ENCODE results near the gene KL.

The KL gene

GRCh38 chr13:33025220-33025744 lies 9.1 kb downstream of the KL start:
- H3K4me1 ChIP-seq (ENCODE audit: insufficient read depth, low read length): no peaks in the 10 kb centered on the region
- H3K36me3 ChIP-seq (ENCODE audit: insufficient read depth, low read length): no peaks in the 10 kb centered on the region
- no peaks in the 10 kb centered on the region for H3K9me3 ChIP-seq (ENCODE audit: low read length)
- H3K27me3 ChIP-seq (ENCODE audit: control insufficient read depth in 1 of 2, insufficient read depth in 2 of 2, low read length in 2 of 2): no peaks in the 10 kb centered on the region
- no peak overlapping the region for H3K4me3 ChIP-seq (ENCODE audit: low read depth in 1 of 2, low read length in 2 of 2)
- no peak overlapping the region for H3K9ac ChIP-seq (ENCODE audit: low read length)
- no peak overlapping the region for H3K27ac ChIP-seq (ENCODE audit: low read depth, low read length)

GRCh38 chr13:33026489-33027152 lies 10.4 kb downstream of the KL start:
- no peaks in the 10 kb centered on the region for H3K9me3 ChIP-seq (ENCODE audit: low read length)
- no peaks in the 10 kb centered on the region for H3K4me1 ChIP-seq (ENCODE audit: insufficient read depth, low read length)
- no peak overlapping the region for H3K9ac ChIP-seq (ENCODE audit: low read length)
- no peak overlapping the region for H3K27ac ChIP-seq (ENCODE audit: low read depth, low read length)
- no peaks in the 10 kb centered on the region for H3K27me3 ChIP-seq (ENCODE audit: control insufficient read depth in 1 of 2, insufficient read depth in 2 of 2, low read length in 2 of 2)
- no peak overlapping the region for H3K4me3 ChIP-seq (ENCODE audit: low read depth in 1 of 2, low read length in 2 of 2)
- H3K36me3 ChIP-seq (ENCODE audit: insufficient read depth, low read length): no peaks in the 10 kb centered on the region

- Histone ChIP-seq H3K4me3 (ENCODE audit: low read depth in 1 of 2, low read length in 2 of 2) (no peak overlapping the region), H3K27ac (ENCODE audit: low read depth, low read length) (no peak overlapping the region), H3K9me3 (ENCODE audit: low read length) (no peaks in the 10 kb centered on the region), H3K4me1 (ENCODE audit: insufficient read depth, low read length) (no peaks in the 10 kb centered on the region), H3K27me3 (ENCODE audit: control insufficient read depth in 1 of 2, insufficient read depth in 2 of 2, low read length in 2 of 2) (no peaks in the 10 kb centered on the region), H3K36me3 (ENCODE audit: insufficient read depth, low read length) (no peaks in the 10 kb centered on the region), H3K9ac (ENCODE audit: low read length) (no peak overlapping the region)
Observed at GRCh38 chr13:33028620-33029019, 12.4 kb downstream of the KL start.

- Histone ChIP-seq H3K4me3 (ENCODE audit: low read depth in 1 of 2, low read length in 2 of 2) (no peak overlapping the region), H3K9me3 (ENCODE audit: low read length) (no peaks in the 10 kb centered on the region), H3K9ac (ENCODE audit: low read length) (no peak overlapping the region), H3K36me3 (ENCODE audit: insufficient read depth, low read length) (no peaks in the 10 kb centered on the region), H3K4me1 (ENCODE audit: insufficient read depth, low read length) (no peaks in the 10 kb centered on the region), H3K27ac (ENCODE audit: low read depth, low read length) (no peak overlapping the region), H3K27me3 (ENCODE audit: control insufficient read depth in 1 of 2, insufficient read depth in 2 of 2, low read length in 2 of 2) (no peaks in the 10 kb centered on the region)
Observed at GRCh38 chr13:33031277-33031676, 15.1 kb downstream of the KL start.

- Histone ChIP-seq H3K27ac (ENCODE audit: low read depth, low read length) (no peak overlapping the region), H3K4me1 (ENCODE audit: insufficient read depth, low read length) (no peaks in the 10 kb centered on the region), H3K9ac (ENCODE audit: low read length) (no peak overlapping the region), H3K27me3 (ENCODE audit: control insufficient read depth in 1 of 2, insufficient read depth in 2 of 2, low read length in 2 of 2) (no peaks in the 10 kb centered on the region), H3K4me3 (ENCODE audit: low read depth in 1 of 2, low read length in 2 of 2) (no peak overlapping the region), H3K9me3 (ENCODE audit: low read length) (no peaks in the 10 kb centered on the region), H3K36me3 (ENCODE audit: insufficient read depth, low read length) (no peaks in the 10 kb centered on the region)
Observed at GRCh38 chr13:33032037-33032625, 15.9 kb downstream of the KL start.

GRCh38 chr13:33033051-33033812 lies 17.0 kb downstream of the KL start:
- no peaks in the 10 kb centered on the region for H3K4me1 ChIP-seq (ENCODE audit: insufficient read depth, low read length)
- no peaks in the 10 kb centered on the region for H3K9me3 ChIP-seq (ENCODE audit: low read length)
- H3K4me3 ChIP-seq (ENCODE audit: low read depth in 1 of 2, low read length in 2 of 2): no peak overlapping the region
- H3K9ac ChIP-seq (ENCODE audit: low read length): no peak overlapping the region
- H3K27me3 ChIP-seq (ENCODE audit: control insufficient read depth in 1 of 2, insufficient read depth in 2 of 2, low read length in 2 of 2): no peaks in the 10 kb centered on the region
- H3K27ac ChIP-seq (ENCODE audit: low read depth, low read length): peak overlapping the region; percentile 29
- H3K36me3 ChIP-seq (ENCODE audit: insufficient read depth, low read length): no peaks in the 10 kb centered on the region

GRCh38 chr13:33033986-33034385 lies 17.8 kb downstream of the KL start:
- Histone ChIP-seq H3K36me3 (ENCODE audit: insufficient read depth, low read length) (no peaks in the 10 kb centered on the region), H3K4me3 (ENCODE audit: low read depth in 1 of 2, low read length in 2 of 2) (no peak overlapping the region), H3K9ac (ENCODE audit: low read length) (no peak overlapping the region), H3K27me3 (ENCODE audit: control insufficient read depth in 1 of 2, insufficient read depth in 2 of 2, low read length in 2 of 2) (no peaks in the 10 kb centered on the region), H3K4me1 (ENCODE audit: insufficient read depth, low read length) (no peaks in the 10 kb centered on the region), H3K9me3 (ENCODE audit: low read length) (no peaks in the 10 kb centered on the region), H3K27ac (ENCODE audit: low read depth, low read length) (no peak overlapping the region)

- H3K9ac ChIP-seq (ENCODE audit: low read length): no peak overlapping the region
Observed at GRCh38 chr13:33034882-33035520, 18.8 kb downstream of the KL start.

GRCh38 chr13:33037673-33038072 lies 21.4 kb downstream of the KL start:
- H3K27me3 ChIP-seq (ENCODE audit: control insufficient read depth in 1 of 2, insufficient read depth in 2 of 2, low read length in 2 of 2): no peaks in the 10 kb centered on the region
- H3K36me3 ChIP-seq (ENCODE audit: insufficient read depth, low read length): no peaks in the 10 kb centered on the region
- H3K9ac ChIP-seq (ENCODE audit: low read length): no peak overlapping the region
- no peak overlapping the region for H3K4me3 ChIP-seq (ENCODE audit: low read depth in 1 of 2, low read length in 2 of 2)
- no peak overlapping the region for H3K27ac ChIP-seq (ENCODE audit: low read depth, low read length)
- peaks cover 22% of the 10 kb centered on the region for H3K4me1 ChIP-seq (ENCODE audit: insufficient read depth, low read length)
- H3K9me3 ChIP-seq (ENCODE audit: low read length): no peaks in the 10 kb centered on the region

More at GRCh38 chr13:33034882-33035520, 18.8 kb downstream of the KL start:
- H3K9me3 ChIP-seq (ENCODE audit: low read length): no peaks in the 10 kb centered on the region
- H3K4me3 ChIP-seq (ENCODE audit: low read depth in 1 of 2, low read length in 2 of 2): no peak overlapping the region
- no peaks in the 10 kb centered on the region for H3K36me3 ChIP-seq (ENCODE audit: insufficient read depth, low read length)
- H3K27me3 ChIP-seq (ENCODE audit: control insufficient read depth in 1 of 2, insufficient read depth in 2 of 2, low read length in 2 of 2): no peaks in the 10 kb centered on the region
- no peak overlapping the region for H3K27ac ChIP-seq (ENCODE audit: low read depth, low read length)
- H3K4me1 ChIP-seq (ENCODE audit: insufficient read depth, low read length): peaks cover 8% of the 10 kb centered on the region

- no peaks in the 10 kb centered on the region for H3K27me3 ChIP-seq (ENCODE audit: control insufficient read depth in 1 of 2, insufficient read depth in 2 of 2, low read length in 2 of 2)
- H3K27ac ChIP-seq (ENCODE audit: low read depth, low read length): peak overlapping the region; percentile 72
- H3K36me3 ChIP-seq (ENCODE audit: insufficient read depth, low read length): no peaks in the 10 kb centered on the region
- no peak overlapping the region for H3K9ac ChIP-seq (ENCODE audit: low read length)
- peaks cover 22% of the 10 kb centered on the region for H3K4me1 ChIP-seq (ENCODE audit: insufficient read depth, low read length)
- no peak overlapping the region for H3K4me3 ChIP-seq (ENCODE audit: low read depth in 1 of 2, low read length in 2 of 2)
- no peaks in the 10 kb centered on the region for H3K9me3 ChIP-seq (ENCODE audit: low read length)
Observed at GRCh38 chr13:33040090-33040489, 23.9 kb downstream of the KL start.

- no peaks in the 10 kb centered on the region for H3K9me3 ChIP-seq (ENCODE audit: low read length)
- H3K9ac ChIP-seq (ENCODE audit: low read length): no peak overlapping the region
- no peaks in the 10 kb centered on the region for H3K36me3 ChIP-seq (ENCODE audit: insufficient read depth, low read length)
- H3K27ac ChIP-seq (ENCODE audit: low read depth, low read length): no peak overlapping the region
- H3K4me3 ChIP-seq (ENCODE audit: low read depth in 1 of 2, low read length in 2 of 2): no peak overlapping the region
- peaks cover 17% of the 10 kb centered on the region for H3K4me1 ChIP-seq (ENCODE audit: insufficient read depth, low read length)
- no peaks in the 10 kb centered on the region for H3K27me3 ChIP-seq (ENCODE audit: control insufficient read depth in 1 of 2, insufficient read depth in 2 of 2, low read length in 2 of 2)
Observed at GRCh38 chr13:33045851-33046592, 29.8 kb downstream of the KL start.

Data from muscle layer of colon (tissue), 2 donors.